ENCODE measurements around the gene VIM. TPM values are rescaled to one million over a fixed set of nuclear protein-coding genes. Genes with fewer than 3 reads are reported as not detected.
A peak's percentile ranks its signal among the peaks of the same experiment; 100 is the strongest.
"Not testable (repeated sequence)": the region's sequence is repeated elsewhere in the genome, so short reads cannot be mapped to it uniquely, and the experiment has no call there.

The VIM gene
- total and polyA plus RNA-seq, 2 of the 4 experiments (the other 2 are of a cell fraction) = 4,502 to 6,735 TPM

GRCh38 chr10:17250736-17251135, 22.7 kb downstream of the VIM start:
- H2AFZ ChIP-seq (replicated peaks; ENCODE audit: low read length, poor library complexity) = no peak overlapping the region
- no peak overlapping the region for H3K18ac ChIP-seq (ENCODE audit: low read depth, low read length)
- H2AK9ac ChIP-seq (replicated peaks; ENCODE audit: low read depth, low read length, poor library complexity) = no peak overlapping the region
- no peak for TF ChIP-seq RCOR1 (IDR thresholded peaks at IDR 0.05; ENCODE audit: insufficient replicate concordance, low read length)
- TF ChIP-seq, protein P1, sequence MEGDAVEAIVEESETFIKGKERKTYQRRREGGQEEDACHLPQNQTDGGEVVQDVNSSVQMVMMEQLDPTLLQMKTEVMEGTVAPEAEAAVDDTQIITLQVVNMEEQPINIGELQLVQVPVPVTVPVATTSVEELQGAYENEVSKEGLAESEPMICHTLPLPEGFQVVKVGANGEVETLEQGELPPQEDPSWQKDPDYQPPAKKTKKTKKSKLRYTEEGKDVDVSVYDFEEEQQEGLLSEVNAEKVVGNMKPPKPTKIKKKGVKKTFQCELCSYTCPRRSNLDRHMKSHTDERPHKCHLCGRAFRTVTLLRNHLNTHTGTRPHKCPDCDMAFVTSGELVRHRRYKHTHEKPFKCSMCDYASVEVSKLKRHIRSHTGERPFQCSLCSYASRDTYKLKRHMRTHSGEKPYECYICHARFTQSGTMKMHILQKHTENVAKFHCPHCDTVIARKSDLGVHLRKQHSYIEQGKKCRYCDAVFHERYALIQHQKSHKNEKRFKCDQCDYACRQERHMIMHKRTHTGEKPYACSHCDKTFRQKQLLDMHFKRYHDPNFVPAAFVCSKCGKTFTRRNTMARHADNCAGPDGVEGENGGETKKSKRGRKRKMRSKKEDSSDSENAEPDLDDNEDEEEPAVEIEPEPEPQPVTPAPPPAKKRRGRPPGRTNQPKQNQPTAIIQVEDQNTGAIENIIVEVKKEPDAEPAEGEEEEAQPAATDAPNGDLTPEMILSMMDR (conservative IDR thresholded peaks at IDR 0.05; ENCODE audit: low read depth, low read length) = peak; percentile 25; the same call in 1 of the 2 replicates
- no peak for TF ChIP-seq MXI1 (IDR thresholded peaks at IDR 0.05; ENCODE audit: borderline replicate concordance, low read depth, low read length)
- TF ChIP-seq RAD21 (IDR thresholded peaks at IDR 0.05; ENCODE audit: low read length) = peak; percentile 31
- no peak for TF ChIP-seq POLR2A (IDR thresholded peaks at IDR 0.05; ENCODE audit: low read depth, low read length)
- H4K91ac ChIP-seq (ENCODE audit: insufficient read depth, low read depth, low read length) = no peak overlapping the region
- no peak overlapping the region for H3K14ac ChIP-seq (replicated peaks; ENCODE audit: low read depth, low read length)
- H3K4me2 ChIP-seq (ENCODE audit: low read depth, low read length) = no peak overlapping the region
- 100% methylated on average over 1 of the region's 2 CpGs; no CpG with 5 or more reads in 1 of the 2 experiments for WGBS, 2 experiments (ENCODE audit: extremely low coverage in 2 of 2, insufficient read length in 1 of 2)
- DNase-seq = no peak
- no peak overlapping the region for H3K4me3 ChIP-seq (ENCODE audit: insufficient read depth, low read depth, low read length)
- H3K36me3 ChIP-seq (ENCODE audit: control insufficient read depth, insufficient read depth, low read length) = no peaks in the 10 kb centered on the region
- 0 out of 2 replicates have a peak, but pooled peaks cover 2% of the 10 kb centered on the region for H3K9me3 ChIP-seq (ENCODE audit: control insufficient read depth, insufficient read depth, low read length)
- H4K5ac ChIP-seq (ENCODE audit: low read depth, low read length) = no peak overlapping the region
- no peak overlapping the region for H2BK5ac ChIP-seq (ENCODE audit: low read depth, low read length, poor library complexity, severe bottlenecking)
- no peaks in the 10 kb centered on the region for H4K20me1 ChIP-seq (ENCODE audit: insufficient read depth, low read length)
- H3K4me1 ChIP-seq (ENCODE audit: control insufficient read depth, insufficient read depth, low read length) = no peaks in the 10 kb centered on the region
- no peak overlapping the region for H2BK15ac ChIP-seq (ENCODE audit: low read depth, low read length)
- no peak overlapping the region for H3K4ac ChIP-seq (ENCODE audit: low read depth, low read length)
- no peak overlapping the region for H2BK20ac ChIP-seq (ENCODE audit: low read depth, low read length)
- no peak for ATAC-seq (ENCODE audit: low read depth)
- ChIA-PET POLR2A (ENCODE audit: unreplicated experiment) (no interaction called here), CTCF (no interaction called here)
- no peak overlapping the region for H3K23ac ChIP-seq (ENCODE audit: low read depth, low read length)
- no peak overlapping the region for H3K56ac ChIP-seq (ENCODE audit: extremely low read depth, insufficient read depth, low read length)
- H3K79me1 ChIP-seq (ENCODE audit: low read depth in 1 of 2, low read length in 2 of 2) = no peaks in the 10 kb centered on the region
- no peak overlapping the region for H3K9ac ChIP-seq (ENCODE audit: low read depth, low read length)
- no peak overlapping the region for H3K27ac ChIP-seq (ENCODE audit: insufficient read depth, low read length)
- H3K27me3 ChIP-seq (ENCODE audit: control insufficient read depth, insufficient read depth, low read length) = no peaks in the 10 kb centered on the region
- intact Hi-C loops (cut with micrococcal nuclease) = no loop called here
- H3K9me1 ChIP-seq (ENCODE audit: insufficient read depth, low read length) = no peaks in the 10 kb centered on the region
- H4K8ac ChIP-seq (ENCODE audit: low read depth in 2 of 2, low read length in 2 of 2) = no peak overlapping the region
- dilution Hi-C loops (cut with HindIII; ENCODE audit: low sequenced_read_pairs, unreplicated experiment) = no loop called here
- no peak overlapping the region for H2AK5ac ChIP-seq (ENCODE audit: low read depth, low read length)
- no TSS peak for BruUV-seq (replicated peaks)
- no peak overlapping the region for H2BK120ac ChIP-seq (ENCODE audit: low read depth, low read length)
- in situ Hi-C loops (cut with MboI; ENCODE audit: low sequenced_read_pairs) = loop anchor here (25.0 kb wide), 1 partner anchor 1363 kb away; no protein-coding TSS in a partner anchor

- H3K9me3 ChIP-seq (ENCODE audit: control insufficient read depth, insufficient read depth, low read length); H4K20me1 ChIP-seq (ENCODE audit: insufficient read depth, low read length); H3K4me1 ChIP-seq (ENCODE audit: control insufficient read depth, insufficient read depth, low read length); H3K23ac ChIP-seq (ENCODE audit: low read depth, low read length); H2AK9ac ChIP-seq (replicated peaks; ENCODE audit: low read depth, low read length, poor library complexity); dilution Hi-C loops (cut with HindIII; ENCODE audit: low sequenced_read_pairs, unreplicated experiment); H3K14ac ChIP-seq (replicated peaks; ENCODE audit: low read depth, low read length); H3K4ac ChIP-seq (ENCODE audit: low read depth, low read length); H3K4me3 ChIP-seq (ENCODE audit: insufficient read depth, low read depth, low read length); DNase-seq; H3K27me3 ChIP-seq (ENCODE audit: control insufficient read depth, insufficient read depth, low read length); ATAC-seq (ENCODE audit: low read depth); H2BK15ac ChIP-seq (ENCODE audit: low read depth, low read length); H3K79me1 ChIP-seq (ENCODE audit: low read depth in 1 of 2, low read length in 2 of 2); H3K4me2 ChIP-seq (ENCODE audit: low read depth, low read length); POLR2A ChIA-PET (ENCODE audit: unreplicated experiment); H4K91ac ChIP-seq (ENCODE audit: insufficient read depth, low read depth, low read length); H3K18ac ChIP-seq (ENCODE audit: low read depth, low read length); H3K9ac ChIP-seq (ENCODE audit: low read depth, low read length); H2BK20ac ChIP-seq (ENCODE audit: low read depth, low read length); H3K56ac ChIP-seq (ENCODE audit: extremely low read depth, insufficient read depth, low read length); H2BK120ac ChIP-seq (ENCODE audit: low read depth, low read length); H2AK5ac ChIP-seq (ENCODE audit: low read depth, low read length); H3K9me1 ChIP-seq (ENCODE audit: insufficient read depth, low read length); H3K27ac ChIP-seq (ENCODE audit: insufficient read depth, low read length); H4K8ac ChIP-seq (ENCODE audit: low read depth in 2 of 2, low read length in 2 of 2); H3K36me3 ChIP-seq (ENCODE audit: control insufficient read depth, insufficient read depth, low read length); H2BK5ac ChIP-seq (ENCODE audit: low read depth, low read length, poor library complexity, severe bottlenecking); BruUV-seq (replicated peaks); intact Hi-C loops (cut with micrococcal nuclease); H4K5ac ChIP-seq (ENCODE audit: low read depth, low read length); H2AFZ ChIP-seq (replicated peaks; ENCODE audit: low read length, poor library complexity): not testable (repeated sequence)
- WGBS, 2 experiments (ENCODE audit: extremely low coverage in 2 of 2, insufficient read length in 1 of 2) = no CpG with 5 or more reads among the region's 2 CpGs
- in situ Hi-C loops (cut with MboI; ENCODE audit: low sequenced_read_pairs) = loop anchor here (5.0 to 25.0 kb wide), 2 partner anchors 412 to 1367 kb away; no protein-coding TSS in a partner anchor
- CTCF ChIA-PET = interaction anchor here (0.8 to 1.0 kb wide), 2 partner anchors 8 to 402 kb away, joined by 3 read pairs; no protein-coding TSS in a partner anchor
Measured at GRCh38 chr10:17254543-17255050, 26.6 kb downstream of the VIM start.

All from IMR-90 (cell line).